ENCODE measurements around the gene AKNA. TPM values are rescaled to one million over a fixed set of nuclear protein-coding genes. Genes with fewer than 3 reads are reported as not detected.

AKNA gene
- total RNA-seq, 2 donors from 2014 or later, result 7.3 to 11.9 TPM

- no peak overlapping the region for H3K27ac ChIP-seq
- H3K36me3 ChIP-seq (replicated peaks in 1 of 2; ENCODE audit: insufficient read depth in 1 of 2, low read depth in 2 of 2), result no peaks in the 10 kb centered on the region
- ATAC-seq, result no peak
- WGBS, 2 donors, result 78 to 85% methylated on average over 8 to 9 of the region's 9 CpGs
- H3K4me1 ChIP-seq, result peaks cover 26% of the 10 kb centered on the region
- intact Hi-C loops (cut with DNase I), result no loop called here
- H3K27me3 ChIP-seq, result no peaks in the 10 kb centered on the region
- H3K4me3 ChIP-seq, result no peak overlapping the region
- TF ChIP-seq CTCF (IDR thresholded peaks at IDR 0.05) (no peak), POLR2A (IDR thresholded peaks at IDR 0.05) (no peak)
- DNase-seq, result no peak
- no peaks in the 10 kb centered on the region for H3K9me3 ChIP-seq
Observed at GRCh38 chr9:114388764-114389375, 1.1 kb upstream of the AKNA start.

GRCh38 chr9:114388357-114388682 lies 538 bp upstream of the AKNA start:
- ATAC-seq (no peak), DNase-seq (no peak)
- 80 to 84% methylated on average over 9 of the region's 9 CpGs for WGBS, 2 donors

DNA sequence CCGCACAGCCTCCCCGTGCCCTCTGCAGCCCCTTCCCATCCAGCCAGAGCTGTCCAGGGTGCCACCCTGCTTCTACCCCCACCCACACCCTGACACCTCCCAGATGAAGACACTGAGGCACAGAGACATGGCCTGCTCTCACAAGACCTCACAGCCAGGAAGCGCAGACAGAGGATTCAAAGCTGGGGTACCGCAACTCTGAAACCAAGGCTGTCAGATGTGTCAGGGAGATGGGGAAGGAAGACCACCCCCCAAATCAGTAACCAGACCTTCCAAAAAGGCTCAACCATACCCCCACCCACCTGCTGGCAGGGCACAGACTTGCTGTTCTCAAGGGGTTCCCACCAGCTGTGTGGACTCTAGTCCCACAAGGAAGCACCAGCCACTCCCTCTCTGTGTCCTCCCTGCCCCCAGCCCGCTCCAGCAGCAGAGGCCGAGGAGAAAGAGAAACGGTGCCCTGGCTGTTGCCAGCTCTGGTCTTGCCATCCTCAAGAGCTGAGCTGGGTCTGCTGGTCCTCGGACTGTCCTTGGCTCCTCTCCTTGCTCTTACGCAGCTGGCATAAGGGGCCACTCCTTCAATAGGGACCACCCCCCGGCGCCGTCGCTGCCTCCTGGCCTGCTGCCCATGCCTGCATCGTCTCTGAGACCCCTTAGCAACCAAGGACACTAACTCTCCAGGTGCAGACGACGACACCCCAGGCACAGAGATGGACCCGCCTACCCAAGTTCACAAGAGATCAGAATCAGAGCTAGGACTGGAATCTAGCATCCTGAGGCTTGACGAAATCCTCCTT lies 699 bp downstream of the AKNA start:
- 46 to 58% methylated on average over 15 to 18 of the region's 18 CpGs for WGBS, 2 donors
- DNase-seq (peak in 1 of 4 donors; percentile 42), ATAC-seq (no peak)
- Histone ChIP-seq H3K9me3 (no peaks in the 10 kb centered on the region), H3K4me3 (no peak overlapping the region), H3K27me3 (no peaks in the 10 kb centered on the region), H3K4me1 (peaks cover 9% of the 10 kb centered on the region), H3K36me3 (replicated peaks in 1 of 2; ENCODE audit: insufficient read depth in 1 of 2, low read depth in 2 of 2) (no peaks in the 10 kb centered on the region), H3K27ac (peak overlapping the region; percentile 3 to 77 (median 52))
- TF ChIP-seq POLR2A (IDR thresholded peaks at IDR 0.05), result no peak
- no peak for TF ChIP-seq CTCF (IDR thresholded peaks at IDR 0.05)
- intact Hi-C loops (cut with DNase I), result no loop called here

More at GRCh38 chr9:114388357-114388682, 538 bp upstream of the AKNA start:
- H3K4me1 ChIP-seq, result peaks cover 22% of the 10 kb centered on the region
- H3K27ac ChIP-seq, result peak overlapping the region in 3 of 4 donors; percentile 50 to 77 (median 58)
- no peaks in the 10 kb centered on the region for H3K27me3 ChIP-seq
- no peak overlapping the region for H3K4me3 ChIP-seq
- H3K36me3 ChIP-seq (replicated peaks in 1 of 2; ENCODE audit: insufficient read depth in 1 of 2, low read depth in 2 of 2), result no peaks in the 10 kb centered on the region
- no peak for TF ChIP-seq CTCF (IDR thresholded peaks at IDR 0.05)
- H3K9me3 ChIP-seq, result no peaks in the 10 kb centered on the region
- intact Hi-C loops (cut with DNase I), result no loop called here

- Histone ChIP-seq H3K27ac (peak overlapping the region in 3 of 4 donors; percentile 3 to 77 (median 58)), H3K27me3 (no peaks in the 10 kb centered on the region), H3K4me1 (peaks cover 7% of the 10 kb centered on the region), H3K36me3 (replicated peaks in 1 of 2; ENCODE audit: insufficient read depth in 1 of 2, low read depth in 2 of 2) (no peaks in the 10 kb centered on the region), H3K9me3 (no peaks in the 10 kb centered on the region), H3K4me3 (no peak overlapping the region)
- TF ChIP-seq POLR2A (IDR thresholded peaks at IDR 0.05) (no peak), CTCF (IDR thresholded peaks at IDR 0.05) (no peak)
- intact Hi-C loops (cut with DNase I), result no loop called here
- ATAC-seq (no peak), DNase-seq (no peak)
- WGBS, 2 donors, result 54 to 57% methylated on average over 9 to 10 of the region's 10 CpGs
Observed at GRCh38 chr9:114386361-114386885, 1.4 kb downstream of the AKNA start.
